Measurements from ENCODE around the gene ZNF878.
"Not testable (repeated sequence)": the region's sequence is repeated elsewhere in the genome, so short reads cannot be mapped to it uniquely, and the experiment has no call there.

DNA sequence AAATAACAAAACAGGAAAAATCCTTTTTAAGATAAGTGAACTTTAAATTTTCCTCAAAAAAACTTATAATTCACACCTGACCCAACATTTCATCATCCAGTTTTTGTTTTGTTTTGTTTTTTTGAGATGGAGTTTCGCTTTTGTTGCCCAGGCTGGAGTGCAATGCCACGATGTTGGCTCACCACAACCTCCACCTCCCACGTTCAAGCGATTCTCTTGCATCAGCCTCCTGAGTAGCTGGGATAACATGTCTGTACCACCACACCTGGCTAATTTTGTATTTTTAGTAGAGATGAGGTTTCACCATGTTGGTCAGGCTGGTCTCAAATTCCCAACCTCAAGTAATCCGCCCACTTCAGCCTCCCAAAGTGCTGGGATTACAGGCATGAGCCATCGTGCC lies 30.6 kb upstream of the ZNF878 start:
- TF ChIP-seq POLR2AphosphoS5 (IDR thresholded peaks at IDR 0.05; ENCODE audit: low read depth, low read length); HDAC2 (IDR thresholded peaks at IDR 0.05; ENCODE audit: borderline replicate concordance in 1 of 2, low read depth in 2 of 2, low read length in 2 of 2); E2F6 (IDR thresholded peaks at IDR 0.05); POLR2A (IDR thresholded peaks at IDR 0.05; ENCODE audit: control extremely low read depth in 1 of 2, low read depth in 2 of 2, low read length in 2 of 2); SUZ12 (IDR thresholded peaks at IDR 0.05; ENCODE audit: low read length); PHF8 (conservative IDR thresholded peaks at IDR 0.05; ENCODE audit: low read depth, low read length); CEBPB (IDR thresholded peaks at IDR 0.05; ENCODE audit: low read depth, low read length); CHD2 (IDR thresholded peaks at IDR 0.05; ENCODE audit: low read length); RFX5 (IDR thresholded peaks at IDR 0.05; ENCODE audit: borderline replicate concordance, low read depth, low read length); KDM1A (IDR thresholded peaks at IDR 0.05; ENCODE audit: borderline replicate concordance, low read length): not testable (repeated sequence)
- TF ChIP-seq, protein P1, sequence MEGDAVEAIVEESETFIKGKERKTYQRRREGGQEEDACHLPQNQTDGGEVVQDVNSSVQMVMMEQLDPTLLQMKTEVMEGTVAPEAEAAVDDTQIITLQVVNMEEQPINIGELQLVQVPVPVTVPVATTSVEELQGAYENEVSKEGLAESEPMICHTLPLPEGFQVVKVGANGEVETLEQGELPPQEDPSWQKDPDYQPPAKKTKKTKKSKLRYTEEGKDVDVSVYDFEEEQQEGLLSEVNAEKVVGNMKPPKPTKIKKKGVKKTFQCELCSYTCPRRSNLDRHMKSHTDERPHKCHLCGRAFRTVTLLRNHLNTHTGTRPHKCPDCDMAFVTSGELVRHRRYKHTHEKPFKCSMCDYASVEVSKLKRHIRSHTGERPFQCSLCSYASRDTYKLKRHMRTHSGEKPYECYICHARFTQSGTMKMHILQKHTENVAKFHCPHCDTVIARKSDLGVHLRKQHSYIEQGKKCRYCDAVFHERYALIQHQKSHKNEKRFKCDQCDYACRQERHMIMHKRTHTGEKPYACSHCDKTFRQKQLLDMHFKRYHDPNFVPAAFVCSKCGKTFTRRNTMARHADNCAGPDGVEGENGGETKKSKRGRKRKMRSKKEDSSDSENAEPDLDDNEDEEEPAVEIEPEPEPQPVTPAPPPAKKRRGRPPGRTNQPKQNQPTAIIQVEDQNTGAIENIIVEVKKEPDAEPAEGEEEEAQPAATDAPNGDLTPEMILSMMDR (IDR thresholded peaks at IDR 0.05; ENCODE audit: control extremely low read depth in 1 of 3, insufficient read depth in 1 of 3, low read depth in 1 of 3, low read length in 3 of 3), result not testable (repeated sequence)
- TF ChIP-seq, protein P2, sequence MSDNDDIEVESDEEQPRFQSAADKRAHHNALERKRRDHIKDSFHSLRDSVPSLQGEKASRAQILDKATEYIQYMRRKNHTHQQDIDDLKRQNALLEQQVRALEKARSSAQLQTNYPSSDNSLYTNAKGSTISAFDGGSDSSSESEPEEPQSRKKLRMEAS (IDR thresholded peaks at IDR 0.05), result not testable (repeated sequence)

Measured in H1 (cell line).